ENCODE data around the gene STX18.

Gene STX18

GRCh38 chr4:4421356-4421755 is 120.5 kb downstream of the STX18 start:
- no peaks in the 10 kb centered on the region for H3K27me3 ChIP-seq (ENCODE audit: control insufficient read depth, insufficient read depth, low read length)
- peaks cover 18% of the 10 kb centered on the region for H3K36me3 ChIP-seq (ENCODE audit: control insufficient read depth, insufficient read depth, low read length)
- no peak overlapping the region for H3K4me3 ChIP-seq (ENCODE audit: low read depth, low read length)
- H3K9me3 ChIP-seq (ENCODE audit: control insufficient read depth, insufficient read depth, low read length), result no peaks in the 10 kb centered on the region
- no peak overlapping the region for H3K9ac ChIP-seq (ENCODE audit: low read depth, low read length)
- H3K4me1 ChIP-seq (ENCODE audit: control insufficient read depth, insufficient read depth, low read length), result peaks cover 3% of the 10 kb centered on the region

DNA sequence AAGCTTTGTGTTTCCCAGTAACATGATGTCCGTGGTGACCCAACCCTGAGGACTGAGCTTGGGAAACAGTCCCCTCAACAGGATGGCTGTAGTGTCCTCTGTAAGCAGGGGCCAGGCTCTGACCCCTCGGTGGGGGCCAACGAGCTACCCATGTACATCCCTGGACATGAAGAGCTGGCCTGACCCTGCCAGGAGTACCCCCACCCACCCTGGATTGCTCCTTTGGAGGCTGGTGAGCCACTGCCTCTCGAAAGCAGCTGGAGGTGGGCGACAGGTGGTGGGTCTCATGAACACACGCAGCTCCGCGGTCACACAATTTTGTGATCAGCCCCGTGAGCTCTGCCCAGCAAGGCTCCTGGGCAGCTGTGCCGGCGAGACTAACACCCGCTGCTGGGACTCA is 121.4 kb downstream of the STX18 start:
- no peak overlapping the region for H3K9ac ChIP-seq (ENCODE audit: low read depth, low read length)
- H3K27me3 ChIP-seq (ENCODE audit: control insufficient read depth, insufficient read depth, low read length), result no peaks in the 10 kb centered on the region
- no peaks in the 10 kb centered on the region for H3K9me3 ChIP-seq (ENCODE audit: control insufficient read depth, insufficient read depth, low read length)
- H3K36me3 ChIP-seq (ENCODE audit: control insufficient read depth, insufficient read depth, low read length), result peaks cover 18% of the 10 kb centered on the region
- no peaks in the 10 kb centered on the region for H3K4me1 ChIP-seq (ENCODE audit: control insufficient read depth, insufficient read depth, low read length)
- H3K4me3 ChIP-seq (ENCODE audit: low read depth, low read length), result no peak overlapping the region

DNA sequence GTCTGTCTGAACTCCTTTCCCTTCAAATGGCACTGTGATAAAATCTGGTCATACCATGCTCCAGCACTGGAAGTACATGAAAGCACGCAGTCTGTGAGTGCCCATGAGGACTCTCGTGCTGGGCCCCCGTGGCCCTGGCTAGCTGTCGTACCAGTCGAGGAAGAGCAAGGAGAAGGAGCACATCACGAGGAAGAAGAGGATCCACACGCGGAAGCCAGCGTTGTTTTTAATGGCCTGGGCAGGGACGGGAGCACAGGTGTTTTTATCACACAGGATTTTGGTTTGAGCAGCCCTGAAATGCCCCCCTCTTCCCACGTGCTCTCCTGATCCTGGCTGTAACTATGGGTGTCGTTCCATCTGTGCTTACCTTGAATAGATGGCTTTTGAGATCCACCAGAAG is 122.0 kb downstream of the STX18 start:
- H3K36me3 ChIP-seq (ENCODE audit: control insufficient read depth, insufficient read depth, low read length), result peaks cover 22% of the 10 kb centered on the region
- no peaks in the 10 kb centered on the region for H3K4me1 ChIP-seq (ENCODE audit: control insufficient read depth, insufficient read depth, low read length)
- H3K9me3 ChIP-seq (ENCODE audit: control insufficient read depth, insufficient read depth, low read length), result no peaks in the 10 kb centered on the region
- no peak overlapping the region for H3K4me3 ChIP-seq (ENCODE audit: low read depth, low read length)
- no peak overlapping the region for H3K9ac ChIP-seq (ENCODE audit: low read depth, low read length)
- H3K27me3 ChIP-seq (ENCODE audit: control insufficient read depth, insufficient read depth, low read length), result no peaks in the 10 kb centered on the region

DNA sequence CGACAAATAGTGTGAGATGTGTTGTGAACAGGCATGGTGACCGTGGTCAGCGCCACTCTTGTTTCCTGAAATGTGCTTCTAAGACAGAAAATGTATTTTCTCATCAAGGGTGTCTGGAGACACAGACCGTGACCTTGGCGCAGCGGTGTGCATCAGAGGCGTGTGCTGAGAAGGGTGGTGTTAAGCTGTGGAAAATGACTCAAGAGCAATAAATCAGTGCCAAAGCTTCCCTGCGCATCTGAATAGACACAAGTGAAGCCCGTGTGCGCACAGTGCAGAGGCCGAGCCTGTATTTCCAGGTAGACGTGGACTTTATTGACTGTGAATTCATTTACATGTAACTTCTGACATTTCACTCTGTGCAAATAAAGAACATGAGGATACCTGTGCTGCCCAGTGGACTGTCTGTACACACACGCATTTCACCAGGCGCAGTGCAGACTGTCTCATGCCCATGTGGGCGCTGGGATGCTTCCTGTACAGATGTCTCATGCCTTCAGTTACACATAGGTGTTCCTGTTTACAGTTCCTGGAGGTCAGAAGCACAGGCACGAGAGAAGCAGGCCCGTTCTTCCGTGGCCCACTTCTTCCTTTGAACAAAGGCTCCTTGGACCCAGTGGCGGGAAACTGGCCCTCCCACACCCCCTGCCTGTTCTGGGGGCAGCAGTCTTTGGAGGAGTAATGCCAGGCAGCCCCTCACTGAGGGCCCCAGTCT is 123.0 kb downstream of the STX18 start:
- Histone ChIP-seq H3K4me3 (ENCODE audit: low read depth, low read length) (no peak overlapping the region), H3K36me3 (ENCODE audit: control insufficient read depth, insufficient read depth, low read length) (peaks cover 22% of the 10 kb centered on the region), H3K9me3 (ENCODE audit: control insufficient read depth, insufficient read depth, low read length) (no peaks in the 10 kb centered on the region), H3K27me3 (ENCODE audit: control insufficient read depth, insufficient read depth, low read length) (no peaks in the 10 kb centered on the region), H3K9ac (ENCODE audit: low read depth, low read length) (no peak overlapping the region), H3K4me1 (ENCODE audit: control insufficient read depth, insufficient read depth, low read length) (no peaks in the 10 kb centered on the region)

GRCh38 chr4:4417886-4418285 is 124.0 kb downstream of the STX18 start:
- H3K4me1 ChIP-seq (ENCODE audit: control insufficient read depth, insufficient read depth, low read length), result no peaks in the 10 kb centered on the region
- H3K9ac ChIP-seq (ENCODE audit: low read depth, low read length), result no peak overlapping the region
- H3K4me3 ChIP-seq (ENCODE audit: low read depth, low read length), result no peak overlapping the region
- H3K36me3 ChIP-seq (ENCODE audit: control insufficient read depth, insufficient read depth, low read length), result peaks cover 22% of the 10 kb centered on the region
- no peaks in the 10 kb centered on the region for H3K27me3 ChIP-seq (ENCODE audit: control insufficient read depth, insufficient read depth, low read length)
- H3K9me3 ChIP-seq (ENCODE audit: control insufficient read depth, insufficient read depth, low read length), result no peaks in the 10 kb centered on the region

- Histone ChIP-seq H3K4me3 (ENCODE audit: low read depth, low read length) (no peak overlapping the region), H3K4me1 (ENCODE audit: control insufficient read depth, insufficient read depth, low read length) (no peaks in the 10 kb centered on the region), H3K9me3 (ENCODE audit: control insufficient read depth, insufficient read depth, low read length) (no peaks in the 10 kb centered on the region), H3K36me3 (ENCODE audit: control insufficient read depth, insufficient read depth, low read length) (peaks cover 22% of the 10 kb centered on the region), H3K27me3 (ENCODE audit: control insufficient read depth, insufficient read depth, low read length) (no peaks in the 10 kb centered on the region), H3K9ac (ENCODE audit: low read depth, low read length) (no peak overlapping the region)
These were observed 124.9 kb downstream of the STX18 start for GRCh38 chr4:4416981-4417380.

GRCh38 chr4:4415806-4416805 is 125.7 kb downstream of the STX18 start:
- Histone ChIP-seq H3K4me1 (ENCODE audit: control insufficient read depth, insufficient read depth, low read length) (no peaks in the 10 kb centered on the region), H3K36me3 (ENCODE audit: control insufficient read depth, insufficient read depth, low read length) (peaks cover 19% of the 10 kb centered on the region), H3K27me3 (ENCODE audit: control insufficient read depth, insufficient read depth, low read length) (no peaks in the 10 kb centered on the region), H3K9ac (ENCODE audit: low read depth, low read length) (no peak overlapping the region), H3K4me3 (ENCODE audit: low read depth, low read length) (no peak overlapping the region), H3K9me3 (ENCODE audit: control insufficient read depth, insufficient read depth, low read length) (no peaks in the 10 kb centered on the region)

DNA sequence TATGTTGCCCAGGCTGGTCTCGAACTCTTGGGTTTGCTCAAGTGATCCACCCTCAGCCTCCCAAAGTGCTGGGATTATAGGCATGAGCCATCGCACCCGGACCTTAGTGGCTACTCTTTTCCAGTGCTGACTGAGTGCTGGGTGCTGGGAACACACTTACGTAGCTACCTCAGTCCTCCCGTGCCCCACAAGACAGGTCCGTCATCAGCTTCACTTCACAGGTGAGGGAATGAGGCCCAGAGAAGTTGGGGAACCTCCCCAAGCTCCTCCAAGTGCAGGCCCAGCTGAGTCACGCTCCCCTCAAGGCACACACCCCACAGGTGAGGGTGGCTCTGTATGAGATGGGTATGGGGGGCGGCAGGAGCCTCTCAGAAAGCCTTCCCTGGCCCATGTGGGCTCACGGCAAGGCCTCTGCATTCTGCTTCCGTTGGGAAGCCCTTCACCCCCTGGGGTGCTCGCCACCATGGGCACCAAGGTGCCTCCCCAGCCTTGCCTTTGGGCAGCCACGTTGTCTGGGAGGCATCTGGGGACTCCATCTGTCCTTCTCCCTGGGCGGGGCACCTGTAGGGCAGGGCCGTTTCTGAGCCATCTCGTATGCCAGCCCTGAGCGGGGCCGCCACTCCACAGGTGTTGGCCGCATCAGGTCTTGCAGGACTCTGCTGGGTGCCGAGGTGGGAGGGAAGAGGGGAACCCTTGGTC is 126.6 kb downstream of the STX18 start:
- Histone ChIP-seq H3K36me3 (ENCODE audit: control insufficient read depth, insufficient read depth, low read length) (peaks cover 12% of the 10 kb centered on the region), H3K9me3 (ENCODE audit: control insufficient read depth, insufficient read depth, low read length) (no peaks in the 10 kb centered on the region), H3K27me3 (ENCODE audit: control insufficient read depth, insufficient read depth, low read length) (no peaks in the 10 kb centered on the region), H3K9ac (ENCODE audit: low read depth, low read length) (no peak overlapping the region), H3K4me1 (ENCODE audit: control insufficient read depth, insufficient read depth, low read length) (no peaks in the 10 kb centered on the region), H3K4me3 (ENCODE audit: low read depth, low read length) (no peak overlapping the region)

- Histone ChIP-seq H3K4me3 (ENCODE audit: low read depth, low read length) (no peak overlapping the region), H3K9me3 (ENCODE audit: control insufficient read depth, insufficient read depth, low read length) (no peaks in the 10 kb centered on the region), H3K9ac (ENCODE audit: low read depth, low read length) (no peak overlapping the region), H3K36me3 (ENCODE audit: control insufficient read depth, insufficient read depth, low read length) (peaks cover 11% of the 10 kb centered on the region), H3K4me1 (ENCODE audit: control insufficient read depth, insufficient read depth, low read length) (no peaks in the 10 kb centered on the region), H3K27me3 (ENCODE audit: control insufficient read depth, insufficient read depth, low read length) (no peaks in the 10 kb centered on the region)
These were observed 128.0 kb downstream of the STX18 start for GRCh38 chr4:4413806-4414205.

DNA sequence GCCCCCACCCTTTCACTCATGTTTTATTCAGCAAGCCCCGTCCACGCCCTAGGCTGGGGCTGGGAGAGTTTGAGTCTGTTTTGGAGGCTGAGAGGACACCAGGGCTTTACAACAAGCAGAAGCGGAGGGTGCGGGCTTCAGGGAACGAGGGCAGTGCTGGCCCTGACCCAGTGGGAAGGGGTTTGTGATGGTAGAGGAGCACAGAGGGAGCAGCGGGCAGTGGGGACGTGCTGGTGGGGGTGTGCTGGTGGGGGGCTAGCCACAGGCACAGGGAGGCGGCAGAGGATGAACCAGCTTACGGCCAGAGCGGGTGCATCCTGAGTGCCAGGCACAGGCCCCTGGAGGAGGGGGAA is 128.5 kb downstream of the STX18 start:
- Histone ChIP-seq H3K9me3 (ENCODE audit: control insufficient read depth, insufficient read depth, low read length) (no peaks in the 10 kb centered on the region), H3K4me1 (ENCODE audit: control insufficient read depth, insufficient read depth, low read length) (no peaks in the 10 kb centered on the region), H3K36me3 (ENCODE audit: control insufficient read depth, insufficient read depth, low read length) (peaks cover 11% of the 10 kb centered on the region), H3K4me3 (ENCODE audit: low read depth, low read length) (no peak overlapping the region), H3K9ac (ENCODE audit: low read depth, low read length) (no peak overlapping the region), H3K27me3 (ENCODE audit: control insufficient read depth, insufficient read depth, low read length) (no peaks in the 10 kb centered on the region)

DNA sequence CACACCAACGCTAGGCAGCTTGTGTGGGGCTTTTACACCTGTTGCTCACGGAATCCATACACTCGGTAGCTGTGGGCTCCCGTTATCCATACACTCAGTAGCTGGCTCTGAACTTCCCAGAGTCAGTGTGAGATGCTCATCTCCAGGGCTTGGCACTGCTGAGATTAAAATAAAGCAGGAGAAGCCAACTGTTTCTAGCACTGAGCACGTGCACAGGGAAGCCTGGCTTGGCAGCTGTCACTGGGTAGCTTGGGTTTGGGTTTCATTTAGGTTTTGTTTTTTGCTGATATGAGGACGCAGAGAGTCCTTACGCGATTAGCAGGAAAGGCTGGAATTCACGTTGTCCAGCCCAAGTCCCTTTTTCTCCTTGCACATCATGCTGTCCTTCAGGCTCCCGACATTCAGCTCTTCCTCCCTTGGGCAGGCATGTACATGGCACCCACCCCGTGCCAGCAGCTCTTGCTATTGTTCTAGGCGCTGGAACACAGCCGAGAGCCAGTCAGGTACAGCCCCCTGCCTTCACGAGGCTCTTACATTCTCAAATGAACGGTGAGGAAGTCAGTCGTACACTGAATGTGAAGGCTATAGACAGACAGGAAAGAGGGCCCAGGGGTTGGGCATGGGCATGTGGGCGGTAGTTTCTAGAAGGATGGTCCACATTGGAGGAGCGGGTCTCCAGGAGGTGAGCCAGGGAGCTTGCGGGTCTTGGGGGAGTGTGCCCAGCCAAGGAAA is 129.0 kb downstream of the STX18 start:
- Histone ChIP-seq H3K27me3 (ENCODE audit: control insufficient read depth, insufficient read depth, low read length) (no peaks in the 10 kb centered on the region), H3K9ac (ENCODE audit: low read depth, low read length) (no peak overlapping the region), H3K4me1 (ENCODE audit: control insufficient read depth, insufficient read depth, low read length) (no peaks in the 10 kb centered on the region), H3K36me3 (ENCODE audit: control insufficient read depth, insufficient read depth, low read length) (peaks cover 11% of the 10 kb centered on the region), H3K9me3 (ENCODE audit: control insufficient read depth, insufficient read depth, low read length) (no peaks in the 10 kb centered on the region), H3K4me3 (ENCODE audit: low read depth, low read length) (no peak overlapping the region)

All from iPS-15b (cell line).